H1 (cell line): Measurements from ENCODE around the gene GRAMD1B. TPM values are rescaled to one million over a fixed set of nuclear protein-coding genes. Genes with fewer than 3 reads are reported as not detected.

Experiments
- CBX8 ChIP-seq: fragments of 300-800, 300-1000 bp; sonication (generic); IDR thresholded peaks from 2 replicates; pipeline ENCODE4 v1.7.1; 2016; ENCODE audit warnings: low read depth, low read length, borderline replicate concordance
- CTCF ChIP-seq, 3 experiments: IDR thresholded peaks; 1 replicate in 2 of 3; 2 replicates in 1 of 3; pipeline versions ENCODE4 v1.5.1 to v1.6.1; 2011; ENCODE audit warnings: low read length in 3 of 3, mild to moderate bottlenecking in 3 of 3, inconsistent platforms in 2 of 3, low read depth in 1 of 3, moderate library complexity in 1 of 3; ENCODE audit not compliant: insufficient read depth in 1 of 3; ENCODE audit errors: control extremely low read depth in 1 of 3
- JUN ChIP-seq: IDR thresholded peaks from 2 replicates; pipeline ENCODE4 v1.6.1; 2011; ENCODE audit warnings: low read depth, mild to moderate bottlenecking, improper control_type of control experiment, low read length
- KDM1A ChIP-seq: fragments of 200-600, 300-600 bp; sonication (generic); IDR thresholded peaks from 2 replicates; pipeline ENCODE4 v1.7.1; 2016; ENCODE audit warnings: mild to moderate bottlenecking, low read length, borderline replicate concordance
- MAFK ChIP-seq: IDR thresholded peaks from 2 replicates; pipeline ENCODE4 v1.6.1; 2012; ENCODE audit warnings: low read depth, mild to moderate bottlenecking, improper control_type of control experiment, low read length
- NANOG ChIP-seq: IDR thresholded peaks from 2 replicates; pipeline ENCODE4 v1.6.1; 2011; ENCODE audit warnings: low read length, low read depth, mild to moderate bottlenecking, inconsistent platforms; ENCODE audit not compliant: insufficient read depth, poor library complexity, severe bottlenecking
- RBBP5 ChIP-seq: IDR thresholded peaks from 2 replicates; pipeline ENCODE4 v1.7.1; 2012; ENCODE audit warnings: low read depth, mild to moderate bottlenecking, inconsistent platforms, low read length, moderate library complexity, borderline replicate concordance
- SAP30 ChIP-seq: fragments of 300-600 bp; sonication (generic); IDR thresholded peaks from 2 replicates; pipeline ENCODE4 v1.7.1; 2012; ENCODE audit warnings: low read length, moderate library complexity, mild to moderate bottlenecking, inconsistent platforms; ENCODE audit not compliant: insufficient read depth, insufficient replicate concordance
- TBP ChIP-seq: IDR thresholded peaks from 2 replicates; pipeline ENCODE4 v1.6.1; 2011; ENCODE audit warnings: low read depth, low read length, improper control_type of control experiment
- YY1 ChIP-seq: IDR thresholded peaks from 2 replicates; pipeline ENCODE4 v1.6.1; 2011; ENCODE audit warnings: low read depth, mild to moderate bottlenecking, low read length
- polyA plus RNA-seq, 7 experiments: library from polyadenylated mRNA; depleted of rRNA in 3 of 7; stranded (reverse) in 5 of 7; unstranded in 2 of 7; fragments of >200 nt in 5 of 7; fragments of 200-250 nt in 2 of 7; gene quantifications; 1 replicate in 5 of 7; 2 replicates in 1 of 7; 4 replicates in 1 of 7; pipeline versions ENCODE4 v1.2.1 to v1.2.3, GENCODE V29; 2011 to 2013; ENCODE audit warnings: missing spikeins in 2 of 7, mixed read lengths in 2 of 7
- total RNA-seq: library from RNA; stranded (reverse); fragmentation: NEBNext Ultra II Directional; extraction: Animal tissue kit (Norgen Biotek cat#: 25700); gene quantifications from 2 replicates; pipeline ENCODE4 v1.2.1, GENCODE V29; 2021

GRAMD1B gene
- total and polyA plus RNA-seq, 2 of the 8 experiments (the other 6 are each of a cell fraction or from before 2014, with no cell fraction given) = 10.1 to 21.2 TPM

- TF ChIP-seq CTCF (IDR thresholded peaks at IDR 0.05; ENCODE audit: control extremely low read depth in 1 of 3, insufficient read depth in 1 of 3, low read depth in 1 of 3, low read length in 3 of 3) (no peak), MAFK (no peak), SAP30 (no peak), KDM1A (no peak), TBP (no peak), JUN (no peak), CBX8 (no peak), NANOG (no peak), YY1 (no peak), RBBP5 (no peak)
These were observed 43.1 kb upstream of the GRAMD1B start (continued) for GRCh38 chr11:123386796-123387510.
